ENCODE measurements around the gene H3-3A. TPM values are rescaled to one million over a fixed set of nuclear protein-coding genes. Genes with fewer than 3 reads are reported as not detected.

Gene H3-3A
- total RNA-seq, 3 donors from 2014 or later (not counting 1 experiment from before 2014, with no cell fraction given) = 490 to 616 (median 522) TPM

GRCh38 chr1:226064816-226065248 lies 2.3 kb downstream of the H3-3A start:
- H3K27ac Mint-ChIP-seq = peak overlapping the region; percentile 99
- peaks cover 25% of the 10 kb centered on the region for H3K4me1 ChIP-seq (ENCODE audit: control insufficient read depth, insufficient read depth, low read length)
- H3K27me3 ChIP-seq (ENCODE audit: control insufficient read depth, insufficient read depth, low read length) = no peaks in the 10 kb centered on the region
- H3K9me3 Mint-ChIP-seq = no peaks in the 10 kb centered on the region
- H3K36me3 Mint-ChIP-seq = peaks cover 27% of the 10 kb centered on the region
- peak; percentile 61 for TF ChIP-seq CTCF (IDR thresholded peaks at IDR 0.05)
- WGBS (ENCODE audit: insufficient coverage) = 0% methylated on average over 2 of the region's 5 CpGs
- peaks cover 43% of the 10 kb centered on the region for H3K36me3 ChIP-seq (ENCODE audit: control insufficient read depth, insufficient read depth, low read length)
- H3K4me3 Mint-ChIP-seq = peak overlapping the region; percentile 93
- H3K4me1 Mint-ChIP-seq = peaks cover 68% of the 10 kb centered on the region in 2 donors
- ATAC-seq = peak in 2 of 3 donors; percentile 11 to 31
- H3K9me3 ChIP-seq (ENCODE audit: control insufficient read depth, insufficient read depth, low read length) = no peaks in the 10 kb centered on the region
- peak overlapping the region; percentile 96 for H3K27ac ChIP-seq (ENCODE audit: low read length)
- H3K27me3 Mint-ChIP-seq (ENCODE audit: low read depth in 2 of 2) = no peaks in the 10 kb centered on the region
- peak overlapping the region; percentile 63 for H3K4me3 ChIP-seq (ENCODE audit: low read length)
- DNase-seq = peak in 1 of 2 donors; percentile 80
- intact Hi-C loops (cut with micrococcal nuclease) = loop anchor here (1.0 to 5.0 kb wide), 4 partner anchors 56 to 603 kb away; partner anchors contain the start of gene SRP9

GRCh38 chr1:226066415-226067078 lies 4.0 kb downstream of the H3-3A start:
- H3K27me3 ChIP-seq (ENCODE audit: control insufficient read depth, insufficient read depth, low read length) = no peaks in the 10 kb centered on the region
- no peak for TF ChIP-seq CTCF (IDR thresholded peaks at IDR 0.05)
- intact Hi-C loops (cut with micrococcal nuclease) = loop anchor here (5.0 kb wide), 1 partner anchor 131 kb away; no protein-coding TSS in a partner anchor
- H3K36me3 Mint-ChIP-seq = peaks cover 31% of the 10 kb centered on the region
- H3K36me3 ChIP-seq (ENCODE audit: control insufficient read depth, insufficient read depth, low read length) = peaks cover 51% of the 10 kb centered on the region
- no peak overlapping the region for H3K27ac ChIP-seq (ENCODE audit: low read length)
- ATAC-seq = no peak
- peak overlapping the region; percentile 93 for H3K4me3 Mint-ChIP-seq
- no peaks in the 10 kb centered on the region for H3K9me3 ChIP-seq (ENCODE audit: control insufficient read depth, insufficient read depth, low read length)
- H3K4me1 ChIP-seq (ENCODE audit: control insufficient read depth, insufficient read depth, low read length) = peaks cover 22% of the 10 kb centered on the region
- no peak for DNase-seq
- H3K4me1 Mint-ChIP-seq = peaks cover 69 to 73% of the 10 kb centered on the region in 2 donors
- peak overlapping the region; percentile 81 to 99 for H3K27ac Mint-ChIP-seq
- no peak overlapping the region for H3K4me3 ChIP-seq (ENCODE audit: low read length)
- no peaks in the 10 kb centered on the region for H3K27me3 Mint-ChIP-seq (ENCODE audit: low read depth in 2 of 2)
- 38% methylated on average over 1 of the region's 4 CpGs for WGBS (ENCODE audit: insufficient coverage)
- H3K9me3 Mint-ChIP-seq = no peaks in the 10 kb centered on the region

- no peaks in the 10 kb centered on the region for H3K9me3 Mint-ChIP-seq
- WGBS (ENCODE audit: insufficient coverage) = 91% methylated on average over 12 of the region's 13 CpGs
- H3K27ac Mint-ChIP-seq = peak overlapping the region; percentile 81 to 99
- Histone ChIP-seq H3K36me3 (ENCODE audit: control insufficient read depth, insufficient read depth, low read length) (peaks cover 78% of the 10 kb centered on the region), H3K27me3 (ENCODE audit: control insufficient read depth, insufficient read depth, low read length) (no peaks in the 10 kb centered on the region), H3K4me1 (ENCODE audit: control insufficient read depth, insufficient read depth, low read length) (peaks cover 18% of the 10 kb centered on the region), H3K27ac (ENCODE audit: low read length) (no peak overlapping the region), H3K9me3 (ENCODE audit: control insufficient read depth, insufficient read depth, low read length) (no peaks in the 10 kb centered on the region), H3K4me3 (ENCODE audit: low read length) (no peak overlapping the region)
- H3K4me1 Mint-ChIP-seq = peaks cover 62 to 65% of the 10 kb centered on the region in 2 donors
- TF ChIP-seq CTCF (IDR thresholded peaks at IDR 0.05) = no peak
- H3K27me3 Mint-ChIP-seq (ENCODE audit: low read depth in 2 of 2) = no peaks in the 10 kb centered on the region
- intact Hi-C loops (cut with micrococcal nuclease) = loop anchor here (5.0 kb wide), 1 partner anchor 127 kb away; no protein-coding TSS in a partner anchor
- peak in 1 of 3 donors; percentile 39 for ATAC-seq
- no peak for DNase-seq
- H3K4me3 Mint-ChIP-seq = no peak overlapping the region
- peaks cover 39% of the 10 kb centered on the region for H3K36me3 Mint-ChIP-seq
Measured at GRCh38 chr1:226069811-226070489, 7.4 kb downstream of the H3-3A start.

Measured in natural killer cell (primary cell).